ENCODE measurements around the gene CEP128.

The CEP128 gene

GRCh38 chr14:80902608-80903007 is 38.9 kb downstream of the CEP128 start:
- DNase-seq (ENCODE audit: low read depth, low spot score): no peak

DNA sequence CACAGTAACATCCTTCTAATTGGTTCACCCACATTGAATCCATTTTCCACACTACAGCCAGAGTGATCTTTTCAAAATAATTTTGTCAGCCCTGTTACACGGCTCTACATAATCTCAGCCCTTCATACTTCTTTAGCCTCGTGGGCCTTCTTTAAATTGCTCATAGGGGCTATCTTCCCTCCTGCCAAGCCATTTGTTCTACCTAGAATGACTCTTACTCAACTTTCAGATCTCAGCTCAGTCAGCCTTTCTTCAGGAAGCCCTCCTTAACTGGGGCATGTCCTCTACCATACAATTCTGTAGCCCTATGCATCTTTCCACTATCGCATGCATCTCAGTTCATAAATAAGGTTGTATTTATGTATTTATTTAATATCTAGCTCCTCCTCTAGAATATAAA is 39.7 kb downstream of the CEP128 start:
- no peak for DNase-seq (ENCODE audit: low read depth, low spot score)

- no peak for DNase-seq (ENCODE audit: low read depth, low spot score)
Observed at GRCh38 chr14:80901260-80901659, 40.3 kb downstream of the CEP128 start.

GRCh38 chr14:80872645-80873044 is 68.9 kb downstream of the CEP128 start:
- no peak for DNase-seq (ENCODE audit: low read depth, low spot score)

DNA sequence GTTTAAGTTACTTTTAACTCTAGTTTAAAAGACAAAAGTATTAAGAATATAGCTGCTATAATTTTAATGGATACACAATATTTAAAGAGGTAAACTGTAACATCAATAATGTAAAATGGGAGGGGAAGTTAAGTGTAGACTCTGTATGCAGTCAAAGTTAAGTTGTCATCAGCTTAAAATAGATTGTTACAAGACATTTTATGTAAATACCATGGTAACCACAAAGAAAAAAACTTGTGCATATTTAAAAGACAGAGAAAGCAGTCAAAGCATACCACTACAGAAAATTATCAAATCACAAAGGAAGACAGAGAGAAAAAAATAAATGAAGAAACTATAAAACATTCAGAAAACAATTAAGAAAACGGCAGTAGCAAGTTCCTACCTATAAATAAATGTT is 73.3 kb downstream of the CEP128 start:
- no peak for DNase-seq (ENCODE audit: low read depth, low spot score)

DNA sequence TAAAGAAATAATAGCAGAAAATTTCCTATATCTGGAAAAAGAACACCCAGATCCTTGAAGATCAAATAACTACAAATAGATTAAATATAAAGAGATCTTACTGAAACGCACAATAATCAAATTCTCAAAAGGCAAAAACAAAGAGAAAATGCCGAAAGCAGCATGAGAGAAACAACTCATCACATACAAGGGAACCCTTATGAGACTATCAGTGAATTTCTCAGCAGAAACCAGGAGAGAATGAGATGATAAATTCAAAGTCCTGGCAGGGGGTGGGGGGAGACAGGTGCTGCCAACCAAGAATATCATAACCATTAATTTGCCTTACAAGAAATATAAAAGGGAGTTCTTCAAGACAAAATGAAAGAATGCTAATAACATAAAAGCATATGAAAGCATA is 73.7 kb downstream of the CEP128 start:
- DNase-seq (ENCODE audit: low read depth, low spot score): no peak

DNA sequence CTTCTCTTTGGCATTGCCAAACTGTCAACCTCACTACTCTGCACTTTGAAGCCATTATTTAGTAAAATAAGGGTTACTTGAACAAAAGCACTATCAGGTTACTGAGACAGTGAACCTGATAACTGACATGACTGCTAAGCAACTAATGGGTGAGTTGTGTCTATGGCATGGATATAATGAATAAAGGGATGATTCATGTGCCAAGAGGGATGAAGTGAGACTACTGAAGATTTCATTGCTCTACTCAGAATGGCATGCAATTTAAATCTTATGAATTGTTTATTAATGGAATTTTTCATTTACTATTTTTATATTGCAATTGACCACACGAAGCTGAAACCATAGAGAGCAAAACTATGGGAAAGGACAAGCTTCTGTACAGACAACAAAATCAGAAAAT is 74.4 kb downstream of the CEP128 start:
- DNase-seq (ENCODE audit: low read depth, low spot score): no peak

- DNase-seq (ENCODE audit: low read depth, low spot score): no peak
Observed at GRCh38 chr14:80865565-80865964, 76.0 kb downstream of the CEP128 start.

DNA sequence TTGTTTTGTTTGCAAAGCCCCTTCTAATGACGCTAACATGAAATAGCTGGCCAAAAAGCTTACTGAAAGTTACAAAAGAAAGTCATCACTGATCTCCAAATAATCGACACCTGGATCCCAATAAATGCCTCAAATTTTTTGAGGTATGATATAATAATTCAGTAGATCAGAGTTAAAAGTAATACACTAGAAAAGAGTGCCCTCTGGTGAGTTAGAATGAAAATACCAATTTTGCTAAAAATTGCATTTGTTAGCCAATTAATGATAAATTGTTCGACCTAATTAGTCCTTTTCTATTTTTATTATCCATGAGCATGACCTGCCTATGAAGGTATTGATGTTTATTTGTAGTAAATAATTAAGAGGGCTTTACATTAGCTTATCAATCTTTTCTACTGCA is 78.6 kb downstream of the CEP128 start:
- no peak for DNase-seq (ENCODE audit: low read depth, low spot score)

GRCh38 chr14:80862541-80862940 is 79.0 kb downstream of the CEP128 start:
- no peak for DNase-seq (ENCODE audit: low read depth, low spot score)

DNA sequence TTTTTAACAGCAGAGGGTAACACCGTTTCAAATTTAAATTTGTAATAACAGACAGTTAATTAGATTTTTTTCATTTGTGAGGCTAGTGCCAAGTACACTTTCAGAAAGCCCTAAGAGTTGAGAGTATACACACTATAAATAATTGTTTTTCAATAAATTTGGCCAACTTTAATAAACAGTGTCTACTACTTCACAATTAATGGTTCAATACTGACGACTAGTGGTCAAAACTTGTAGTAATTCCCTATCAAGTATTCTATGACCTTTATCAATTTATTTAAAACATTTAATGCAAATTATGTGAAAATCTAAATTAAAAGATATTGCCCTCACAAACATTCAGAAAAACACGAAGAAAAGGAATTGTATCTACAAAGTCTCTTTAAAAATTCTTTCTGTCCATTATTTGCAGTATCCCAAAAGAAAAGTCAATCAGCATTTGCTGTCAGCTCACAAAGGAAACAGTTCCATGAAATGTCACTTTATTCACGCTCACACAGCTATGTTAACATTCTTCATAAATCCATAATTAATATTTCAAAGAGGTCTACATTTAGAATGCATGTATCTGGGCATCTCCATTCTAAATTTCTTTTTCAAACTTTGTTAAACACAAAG is 91.2 kb downstream of the CEP128 start:
- peak; percentile 65 for DNase-seq (ENCODE audit: low read depth, low spot score)

GRCh38 chr14:80847070-80847469 is 94.5 kb downstream of the CEP128 start:
- DNase-seq (ENCODE audit: low read depth, low spot score): no peak

GRCh38 chr14:80845856-80846255 is 95.7 kb downstream of the CEP128 start:
- no peak for DNase-seq (ENCODE audit: low read depth, low spot score)

DNA sequence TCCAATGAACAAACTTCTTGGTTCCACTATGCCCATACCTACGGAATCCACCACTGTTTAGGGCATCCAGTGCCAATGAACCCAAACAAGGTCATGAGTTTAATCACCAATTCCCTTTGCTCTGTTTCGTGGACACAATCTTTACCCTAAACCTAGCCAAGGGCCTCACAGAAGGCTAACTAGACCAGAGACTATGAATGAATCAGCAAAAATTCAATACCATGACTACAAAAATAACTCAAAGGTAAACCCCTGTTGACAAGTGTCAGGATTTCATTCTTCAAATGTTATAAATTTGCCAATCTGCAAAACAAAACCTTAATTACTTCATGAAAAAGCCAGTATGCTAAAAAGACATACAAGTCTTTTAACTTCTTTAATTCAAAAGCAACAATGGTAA is 96.7 kb downstream of the CEP128 start:
- DNase-seq (ENCODE audit: low read depth, low spot score): no peak

DNA sequence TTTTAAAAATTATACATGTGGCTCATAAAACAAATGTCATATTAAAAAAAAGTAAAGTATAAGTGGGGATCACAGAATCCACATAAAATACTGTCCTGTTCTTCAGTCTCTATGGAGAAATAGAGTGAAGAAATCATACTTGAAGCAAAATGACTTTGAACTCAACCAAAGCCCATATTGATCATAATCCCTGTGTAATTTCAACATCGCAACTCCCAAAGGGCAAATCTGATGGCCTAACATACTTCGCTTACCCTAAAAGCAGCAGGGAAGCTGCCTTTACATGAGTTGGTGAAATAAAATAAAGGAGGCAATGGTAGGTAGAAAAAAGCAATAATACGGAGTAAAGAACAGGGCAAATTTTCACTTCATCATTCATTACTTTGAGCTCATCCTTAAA is 101.8 kb downstream of the CEP128 start:
- no peak for DNase-seq (ENCODE audit: low read depth, low spot score)

DNA sequence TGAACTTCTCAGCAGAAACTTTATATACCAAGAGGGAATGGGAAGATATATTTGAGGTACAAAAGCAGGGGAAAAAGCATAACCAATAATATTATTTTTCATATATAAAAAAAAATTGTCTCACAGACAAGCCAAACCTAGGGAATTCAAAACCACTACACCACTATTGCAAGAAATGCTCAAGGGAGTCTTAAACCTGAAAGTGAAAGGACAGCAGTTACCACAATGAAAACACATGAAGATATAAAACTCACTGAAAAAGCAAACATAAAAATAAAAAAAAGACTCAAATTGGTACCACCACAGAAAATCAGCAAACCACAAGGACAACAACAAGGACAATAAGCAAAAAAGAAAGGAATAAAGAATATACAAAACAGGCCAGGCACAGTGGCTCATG is 131.9 kb downstream of the CEP128 start:
- no peak for DNase-seq (ENCODE audit: low read depth, low spot score)

- no peak for DNase-seq (ENCODE audit: low read depth, low spot score)
Observed at GRCh38 chr14:80805136-80805535, 136.4 kb downstream of the CEP128 start.

GRCh38 chr14:80798878-80799277 is 142.7 kb downstream of the CEP128 start:
- no peak for DNase-seq (ENCODE audit: low read depth, low spot score)

- no peak for DNase-seq (ENCODE audit: low read depth, low spot score)
Observed at GRCh38 chr14:80798211-80798610, 143.3 kb downstream of the CEP128 start.

GRCh38 chr14:80792771-80793170 is 148.8 kb downstream of the CEP128 start:
- no peak for DNase-seq (ENCODE audit: low read depth, low spot score)

DNA sequence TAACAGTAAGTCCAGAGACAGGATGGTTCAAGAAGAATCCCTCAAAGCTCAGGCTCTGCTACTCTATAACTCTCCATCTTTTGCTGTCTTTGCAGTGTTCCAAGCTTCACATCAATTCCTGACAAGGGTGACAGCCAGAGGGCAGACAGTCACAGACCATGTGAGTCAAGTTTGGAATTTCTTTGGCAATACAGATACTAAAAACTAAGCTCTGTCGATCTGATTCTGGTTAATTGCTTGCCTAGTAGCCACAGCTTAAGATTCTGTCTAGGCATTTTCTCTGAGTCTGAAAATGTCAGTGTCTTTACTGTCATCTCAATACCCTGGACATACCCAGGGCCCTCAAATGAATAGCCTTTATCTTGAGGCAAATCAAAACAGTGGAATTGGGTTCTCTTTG is 153.7 kb downstream of the CEP128 start:
- peak; percentile 16 for DNase-seq (ENCODE audit: low read depth, low spot score)

- peak; percentile 6 for DNase-seq (ENCODE audit: low read depth, low spot score)
Observed at GRCh38 chr14:80784820-80785219, 156.7 kb downstream of the CEP128 start.

GRCh38 chr14:80781972-80782367 is 159.6 kb downstream of the CEP128 start:
- peak; percentile 32 for DNase-seq (ENCODE audit: low read depth, low spot score)

GRCh38 chr14:80780500-80780899 is 161.0 kb downstream of the CEP128 start:
- DNase-seq (ENCODE audit: low read depth, low spot score): no peak
